ENCODE results near the gene TSR1. TPM values are rescaled to one million over a fixed set of nuclear protein-coding genes. Genes with fewer than 3 reads are reported as not detected.

The TSR1 gene
- total and polyA plus RNA-seq, 9 of the 15 experiments (the other 6 are each of a cell fraction or from before 2014, with no cell fraction given), result 16.4 to 87.5 (median 55.2) TPM

- in situ Hi-C loops (cut with MboI), result no loop called here
- peaks cover 68% of the 10 kb centered on the region for H3K79me2 ChIP-seq (ENCODE audit: control insufficient read depth, insufficient read depth, low read length)
- peaks cover 89% of the 10 kb centered on the region for H3K36me3 ChIP-seq (ENCODE audit: control insufficient read depth, insufficient read depth, low read length)
Observed at GRCh38 chr17:2331303-2331702, 5.0 kb downstream of the TSR1 start.

GRCh38 chr17:2323629-2324314 is 12.5 kb downstream of the TSR1 start:
- ChIA-PET CTCF (ENCODE audit: low intra/inter-chr PET ratio) (no interaction called here), POLR2A (interaction anchor here (1.3 to 1.4 kb wide), 2 partner anchors 9 to 12 kb away, joined by 3 to 5 read pairs; partner anchors contain the start of gene TSR1)
- Histone ChIP-seq H3K9me3 (replicated peaks; ENCODE audit: control insufficient read depth, insufficient read depth, low read depth, low read length) (no peaks in the 10 kb centered on the region), H3K36me3 (ENCODE audit: control insufficient read depth, insufficient read depth, low read length) (peaks cover 58% of the 10 kb centered on the region), H2AFZ (ENCODE audit: low read depth, low read length) (no peak overlapping the region), H3K9me1 (ENCODE audit: control insufficient read depth, insufficient read depth, low read length) (no peaks in the 10 kb centered on the region), H3K4me1 (replicated peaks in 1 of 2; ENCODE audit: control insufficient read depth in 2 of 2, insufficient read depth in 2 of 2, low read length in 2 of 2) (no peaks in the 10 kb centered on the region), H3K4me2 (ENCODE audit: insufficient read depth, low read length) (no peak overlapping the region), H3K79me2 (ENCODE audit: control insufficient read depth, insufficient read depth, low read length) (peaks cover 4% of the 10 kb centered on the region; the same call in 1 of the 3 replicates), H3K4me3 (no peak overlapping the region), H4K20me1 (replicated peaks; ENCODE audit: control insufficient read depth, insufficient read depth, low read length) (no peaks in the 10 kb centered on the region), H3K9ac (ENCODE audit: insufficient read depth in 1 of 2, low read depth in 2 of 2, low read length in 2 of 2) (no peak overlapping the region), H3K27ac (ENCODE audit: extremely low read depth, low read depth, low read length) (no peak overlapping the region), H3K27me3 (ENCODE audit: control insufficient read depth in 2 of 2, insufficient read depth in 2 of 2, low read length in 2 of 2) (no peaks in the 10 kb centered on the region)
- in situ Hi-C loops (cut with MboI), result no loop called here
- intact Hi-C loops (cut with micrococcal nuclease), result no loop called here
- FAIRE-seq (no peak), DNase-seq (ENCODE audit: extremely low read depth in 1 of 4, low spot score in 3 of 4) (no peak), ATAC-seq (no peak)
- 0 out of 2 replicates have a peak, but pooled peaks have one; percentile 21 for TF ChIP-seq POLR2A (conservative IDR thresholded peaks at IDR 0.05)
- no peak for TF ChIP-seq ATF1 (CRISPR knock-in tag; IDR thresholded peaks at IDR 0.05)
- no peak for TF ChIP-seq ATF1 (tag; IDR thresholded peaks at IDR 0.05)
- BruUV-seq (replicated peaks), result no TSS peak
- WGBS (ENCODE audit: insufficient coverage, low coverage, missing lambda C conversion rate), result 65% methylated on average over 2 of the region's 2 CpGs

More at GRCh38 chr17:2331303-2331702, 5.0 kb downstream of the TSR1 start:
- Histone ChIP-seq H3K4me2 (ENCODE audit: insufficient read depth, low read length) (no peak overlapping the region), H3K9me3 (replicated peaks; ENCODE audit: control insufficient read depth, insufficient read depth, low read depth, low read length) (no peaks in the 10 kb centered on the region; the same call in 1 of the 2 replicates), H3K27me3 (ENCODE audit: control insufficient read depth in 2 of 2, insufficient read depth in 2 of 2, low read length in 2 of 2) (no peaks in the 10 kb centered on the region), H3K27ac (ENCODE audit: extremely low read depth, low read depth, low read length) (no peak overlapping the region), H3K4me1 (replicated peaks in 1 of 2; ENCODE audit: control insufficient read depth in 2 of 2, insufficient read depth in 2 of 2, low read length in 2 of 2) (peaks cover under 1 to 14% of the 10 kb centered on the region in 2 experiments; a peak in 4 of 5 replicates), H3K9me1 (ENCODE audit: control insufficient read depth, insufficient read depth, low read length) (no peaks in the 10 kb centered on the region), H3K9ac (ENCODE audit: insufficient read depth in 1 of 2, low read depth in 2 of 2, low read length in 2 of 2) (no peak overlapping the region), H4K20me1 (replicated peaks; ENCODE audit: control insufficient read depth, insufficient read depth, low read length) (no peaks in the 10 kb centered on the region), H3K4me3 (no peak overlapping the region), H2AFZ (ENCODE audit: low read depth, low read length) (no peak overlapping the region)
- POLR2A ChIA-PET, result interaction anchor here (1.0 to 1.6 kb wide), 5 partner anchors 10 to 27 kb away, joined by 3 to 7 read pairs (median 6); partner anchors contain the start of genes SMG6 and SRR
- WGBS (ENCODE audit: insufficient coverage, low coverage, missing lambda C conversion rate), result 90% methylated on average over 3 of the region's 3 CpGs
- TF ChIP-seq RBFOX2 (IDR thresholded peaks at IDR 0.05; ENCODE audit: low read depth, low read length), result 0 out of 2 replicates have a peak, but pooled peaks have one; percentile 15
- no peak for TF ChIP-seq HMG20B (CRISPR knock-in tag; IDR thresholded peaks at IDR 0.05)
- no peak for ATAC-seq
- no peak for FAIRE-seq
- DNase-seq (ENCODE audit: extremely low read depth in 1 of 4, low spot score in 3 of 4), result no peak
- intact Hi-C loops (cut with micrococcal nuclease), result no loop called here
- BruUV-seq (replicated peaks), result no TSS peak
- CTCF ChIA-PET (ENCODE audit: low intra/inter-chr PET ratio), result no interaction called here
